Measurements from ENCODE around the gene C8B. TPM values are rescaled to one million over a fixed set of nuclear protein-coding genes. Genes with fewer than 3 reads are reported as not detected.

The C8B gene
- total and polyA plus RNA-seq, 2 experiments from 2014 or later, result not detected

GRCh38 chr1:56977910-56978309, 12.1 kb upstream of the C8B start:
- ATAC-seq (no peak), DNase-seq (ENCODE audit: low spot score) (no peak)
- H4K20me1 ChIP-seq (replicated peaks; ENCODE audit: insufficient read depth), result no peaks in the 10 kb centered on the region
- Mint-ChIP-seq H3K36me3 (ENCODE audit: low read depth) (no peaks in the 10 kb centered on the region), H3K27ac (no peak overlapping the region), H3K27me3 (ENCODE audit: insufficient read depth, low read depth, poor library complexity) (no peaks in the 10 kb centered on the region), H3K4me1 (no peaks in the 10 kb centered on the region; the same call in 2 of the 3 replicates), H3K4me3 (no peak overlapping the region), H3K9me3 (no peaks in the 10 kb centered on the region)
- no peaks in the 10 kb centered on the region for H3K4me1 ChIP-seq (ENCODE audit: insufficient read depth)
- H2AFZ ChIP-seq, result no peak overlapping the region
- no peaks in the 10 kb centered on the region for H3K79me2 ChIP-seq (replicated peaks; ENCODE audit: insufficient read depth)
- no peak overlapping the region for H3K4me2 ChIP-seq
- H3K36me3 ChIP-seq (ENCODE audit: insufficient read depth), result no peaks in the 10 kb centered on the region
- H3K9me2 ChIP-seq (ENCODE audit: insufficient read depth), result 0 out of 2 replicates have a peak, but pooled peaks cover 4% of the 10 kb centered on the region
- no peaks in the 10 kb centered on the region for H3F3A ChIP-seq (replicated peaks; ENCODE audit: low read depth)
- TF ChIP-seq CREB1 (CRISPR knock-in tag; IDR thresholded peaks at IDR 0.05; ENCODE audit: low read depth) (no peak), CTCF (conservative IDR thresholded peaks at IDR 0.05; ENCODE audit: low read depth in 2 of 2) (peak in 1 of 2 experiments; percentile 38; a peak in 2 of 4 replicates)
- no peaks in the 10 kb centered on the region for H3K27me3 ChIP-seq (ENCODE audit: insufficient read depth)
- H3K4me3 ChIP-seq, result no peak overlapping the region
- no peak overlapping the region for H3K27ac ChIP-seq (ENCODE audit: low read depth)

GRCh38 chr1:56975446-56975845, 9.6 kb upstream of the C8B start:
- DNase-seq (ENCODE audit: low spot score), result no peak
- Histone ChIP-seq H3K4me1 (ENCODE audit: insufficient read depth) (no peaks in the 10 kb centered on the region), H3K4me3 (no peak overlapping the region), H3K36me3 (ENCODE audit: insufficient read depth) (no peaks in the 10 kb centered on the region), H3K27me3 (ENCODE audit: insufficient read depth) (no peaks in the 10 kb centered on the region), H3K4me2 (no peak overlapping the region), H3K9me2 (ENCODE audit: insufficient read depth) (no peaks in the 10 kb centered on the region), H3K27ac (ENCODE audit: low read depth) (no peak overlapping the region), H3F3A (replicated peaks; ENCODE audit: low read depth) (no peaks in the 10 kb centered on the region), H2AFZ (no peak overlapping the region), H3K79me2 (replicated peaks; ENCODE audit: insufficient read depth) (no peaks in the 10 kb centered on the region), H4K20me1 (replicated peaks; ENCODE audit: insufficient read depth) (no peaks in the 10 kb centered on the region)
- H3K27ac Mint-ChIP-seq, result no peak overlapping the region
- no peaks in the 10 kb centered on the region; the same call in 2 of the 3 replicates for H3K4me1 Mint-ChIP-seq
- ATAC-seq, result no peak
- no peak overlapping the region for H3K4me3 Mint-ChIP-seq
- H3K36me3 Mint-ChIP-seq (ENCODE audit: low read depth), result no peaks in the 10 kb centered on the region
- H3K27me3 Mint-ChIP-seq (ENCODE audit: insufficient read depth, low read depth, poor library complexity), result no peaks in the 10 kb centered on the region
- no peaks in the 10 kb centered on the region for H3K9me3 Mint-ChIP-seq
- TF ChIP-seq EZH2phosphoT487 (IDR thresholded peaks at IDR 0.05; ENCODE audit: unreplicated experiment), result no peak

- no peaks in the 10 kb centered on the region for H4K20me1 ChIP-seq (replicated peaks; ENCODE audit: insufficient read depth)
- no peak overlapping the region for H3K4me2 ChIP-seq
- no peak overlapping the region for H3K4me3 ChIP-seq
- ATAC-seq, result no peak
- no peaks in the 10 kb centered on the region for H3K4me1 Mint-ChIP-seq
- no peak overlapping the region for H3K27ac Mint-ChIP-seq
- no peak overlapping the region for H3K4me3 Mint-ChIP-seq
- no peaks in the 10 kb centered on the region for H3K36me3 ChIP-seq (ENCODE audit: insufficient read depth)
- H2AFZ ChIP-seq, result no peak overlapping the region
- no peaks in the 10 kb centered on the region for H3K9me3 Mint-ChIP-seq
- no peaks in the 10 kb centered on the region for H3K79me2 ChIP-seq (replicated peaks; ENCODE audit: insufficient read depth)
- no peaks in the 10 kb centered on the region for H3K36me3 Mint-ChIP-seq (ENCODE audit: low read depth)
- no peak overlapping the region for H3K27ac ChIP-seq (ENCODE audit: low read depth)
- H3K27me3 Mint-ChIP-seq (ENCODE audit: insufficient read depth, low read depth, poor library complexity), result no peaks in the 10 kb centered on the region
- no peak for DNase-seq (ENCODE audit: low spot score)
- no peaks in the 10 kb centered on the region for H3K4me1 ChIP-seq (ENCODE audit: insufficient read depth)
- no peaks in the 10 kb centered on the region for H3K9me2 ChIP-seq (ENCODE audit: insufficient read depth)
- H3K27me3 ChIP-seq (ENCODE audit: insufficient read depth), result no peaks in the 10 kb centered on the region
- H3F3A ChIP-seq (replicated peaks; ENCODE audit: low read depth), result no peaks in the 10 kb centered on the region
- TF ChIP-seq ZNF114 (CRISPR knock-in tag; IDR thresholded peaks at IDR 0.05) (no peak), STAT1 (IDR thresholded peaks at IDR 0.05; ENCODE audit: unreplicated experiment) (no peak), NANOG (IDR thresholded peaks at IDR 0.05; ENCODE audit: borderline replicate concordance) (no peak), POLR2AphosphoS5 (IDR thresholded peaks at IDR 0.05; ENCODE audit: low read depth) (no peak), REST (IDR thresholded peaks at IDR 0.05; ENCODE audit: unreplicated experiment) (no peak), ETS1 (IDR thresholded peaks at IDR 0.05) (no peak)
Observed at GRCh38 chr1:56973923-56974742, 8.3 kb upstream of the C8B start.

Measured in GM23338 (cell line).